GM21526 (cell line): ENCODE results near the gene NEK11.
"Not testable (repeated sequence)": the region's sequence is repeated elsewhere in the genome, so short reads cannot be mapped to it uniquely, and the experiment has no call there.

Experiments
- ATAC-seq: cut with Tn5 transposase; IDR thresholded peaks from one replicate; pipeline ENCODE4 v1.9.1; 2021; ENCODE audit warnings: moderate library complexity; ENCODE audit not compliant: unreplicated experiment, low FRiP score

Gene NEK11

DNA sequence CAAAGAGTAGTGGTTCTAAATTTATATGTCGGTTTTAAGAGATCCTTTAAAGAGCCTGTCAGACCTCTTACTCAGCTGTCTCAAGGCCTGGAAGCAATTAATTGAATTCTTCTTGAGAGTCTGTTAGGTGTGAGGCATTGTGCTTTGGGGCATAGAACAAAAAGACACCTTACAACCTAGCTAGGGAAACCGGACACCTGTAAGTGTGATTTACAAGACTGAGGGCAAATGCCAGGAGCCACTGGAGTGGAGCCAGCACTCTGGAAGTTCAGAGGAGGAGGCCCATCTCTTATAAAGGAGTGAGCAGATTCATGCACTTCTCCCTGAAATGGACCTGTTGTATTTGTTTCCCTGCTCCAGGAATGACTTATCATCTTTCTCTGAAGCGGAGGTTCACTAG, 257.2 kb downstream of the NEK11 start:
- ATAC-seq, result no peak

- no peak for ATAC-seq
Measured at GRCh38 chr3:131284302-131284701, 257.6 kb downstream of the NEK11 start.

DNA sequence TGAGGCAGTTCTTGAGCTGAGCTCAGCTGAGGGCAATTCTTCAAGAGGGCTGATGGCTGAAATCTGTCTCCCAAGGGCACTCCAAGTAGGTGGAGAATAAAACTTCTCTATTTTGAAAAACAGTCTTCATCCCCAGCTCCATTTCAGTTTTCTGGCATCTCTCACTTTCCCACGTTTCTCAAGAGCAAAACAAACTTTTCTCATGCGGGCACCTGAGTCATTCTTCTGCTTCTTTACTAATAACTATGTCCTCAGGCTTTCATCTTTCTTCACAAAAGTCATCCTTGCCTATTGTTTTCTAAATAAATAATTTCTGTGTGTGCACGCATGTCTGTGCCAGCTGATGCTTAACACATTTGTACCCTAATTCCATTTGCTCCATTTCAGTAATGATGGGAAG, 258.8 kb downstream of the NEK11 start:
- ATAC-seq, result no peak

GRCh38 chr3:131299836-131300235, 273.2 kb downstream of the NEK11 start:
- ATAC-seq, result no peak

DNA sequence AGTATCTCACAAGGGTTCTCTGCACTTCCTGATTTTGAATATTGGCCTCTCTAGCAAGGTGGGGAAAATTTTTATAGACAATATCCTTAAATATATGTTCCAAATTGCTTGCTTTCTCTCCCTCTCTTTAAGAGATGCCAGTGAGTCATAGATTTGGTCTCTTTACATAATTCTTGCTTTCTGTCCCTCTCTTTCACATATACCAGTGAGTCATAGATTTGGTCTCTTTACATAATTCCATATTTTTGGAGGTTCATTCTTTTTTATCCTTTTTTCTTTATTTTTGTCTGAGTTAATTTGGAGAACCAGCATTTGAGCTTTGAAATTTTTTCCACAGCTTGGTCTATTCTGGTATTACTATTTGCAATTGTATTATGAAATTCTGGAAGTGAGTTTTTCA, 277.2 kb downstream of the NEK11 start:
- no peak for ATAC-seq

DNA sequence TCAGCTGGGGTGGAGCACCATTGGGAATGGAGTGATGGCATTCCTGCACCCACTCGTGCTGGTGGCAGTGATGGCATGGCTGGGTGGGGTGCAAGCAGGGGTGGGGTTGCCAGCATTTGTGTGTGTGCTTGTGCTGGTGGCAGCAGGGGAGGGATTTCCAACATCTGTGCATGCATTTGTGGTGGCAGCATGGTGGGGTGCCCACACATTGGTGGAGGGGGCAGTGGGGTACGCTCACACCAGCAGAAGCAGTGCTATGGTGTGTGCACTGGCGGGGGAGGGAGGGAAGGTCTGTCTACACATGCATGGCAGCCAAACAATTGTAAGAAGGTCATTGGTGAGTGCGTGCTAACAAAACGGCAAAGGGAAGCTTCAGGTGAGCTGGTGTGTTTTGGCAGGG, 278.2 kb downstream of the NEK11 start:
- no peak for ATAC-seq

- no peak for ATAC-seq
Measured at GRCh38 chr3:131306242-131306641, 279.6 kb downstream of the NEK11 start.

GRCh38 chr3:131314318-131314717, 287.6 kb downstream of the NEK11 start:
- no peak for ATAC-seq

DNA sequence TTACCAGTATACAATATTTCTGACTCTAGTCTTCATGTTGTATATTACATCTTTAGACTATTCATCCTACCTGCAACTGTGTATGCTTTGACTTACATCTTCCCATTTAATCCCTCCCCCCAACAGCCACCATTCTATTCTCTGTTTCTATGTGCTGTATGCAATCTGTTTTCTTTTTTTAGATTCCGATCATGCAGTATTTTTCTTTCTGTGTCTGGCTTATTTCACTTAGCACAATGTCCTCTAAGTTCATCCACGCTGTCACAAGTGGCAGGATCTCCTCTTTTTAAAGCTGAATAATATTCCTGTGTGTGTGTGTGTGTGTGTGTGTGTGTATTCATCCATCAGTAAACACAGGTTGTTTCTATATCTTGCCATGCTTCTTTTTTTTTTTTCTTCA, 288.5 kb downstream of the NEK11 start:
- ATAC-seq, result no peak

- ATAC-seq, result no peak
Measured at GRCh38 chr3:131317667-131318066, 291.0 kb downstream of the NEK11 start.

- no peak for ATAC-seq
Measured at GRCh38 chr3:131323014-131323413, 296.3 kb downstream of the NEK11 start.

GRCh38 chr3:131323792-131324191, 297.1 kb downstream of the NEK11 start:
- no peak for ATAC-seq

DNA sequence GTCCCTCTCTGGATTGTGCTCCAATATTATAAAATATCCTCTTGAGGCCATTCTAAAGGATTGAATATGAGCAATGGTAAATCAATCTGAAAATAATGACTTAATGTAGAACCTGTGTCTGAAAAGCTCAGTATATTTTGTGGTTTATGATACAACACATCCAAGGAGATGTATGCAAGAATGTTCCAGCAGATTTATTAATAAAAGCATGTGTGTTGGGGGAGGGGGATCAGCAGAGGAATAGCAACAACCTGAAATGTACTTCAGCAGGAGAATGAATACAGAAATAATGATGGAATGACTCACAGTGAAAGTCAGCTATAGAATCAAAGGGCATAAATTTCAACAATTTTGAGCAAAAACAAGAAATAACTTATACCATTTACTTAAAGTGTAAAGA, 298.2 kb downstream of the NEK11 start:
- no peak for ATAC-seq

GRCh38 chr3:131326307-131326706, 299.6 kb downstream of the NEK11 start:
- no peak for ATAC-seq

GRCh38 chr3:131328721-131329120, 302.0 kb downstream of the NEK11 start:
- ATAC-seq, result no peak

DNA sequence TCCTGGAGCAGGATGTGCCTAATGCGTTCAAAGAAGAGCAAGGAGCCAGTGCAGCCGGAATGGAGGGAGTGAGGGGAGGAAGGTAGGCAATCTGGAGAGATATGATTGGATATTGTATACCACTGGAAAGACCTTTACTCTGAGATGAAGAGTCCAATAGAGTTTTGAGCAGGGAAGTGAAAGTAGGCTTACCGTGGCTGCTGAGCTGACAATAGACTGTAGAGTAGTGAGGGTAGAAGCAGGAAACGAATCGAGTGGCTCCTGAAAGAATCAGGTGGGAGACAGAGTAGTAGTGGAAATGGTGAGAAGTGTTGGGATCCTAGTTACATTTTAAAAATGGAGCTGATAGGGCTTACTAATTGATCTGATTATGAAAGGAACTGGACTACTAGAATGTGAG, 303.1 kb downstream of the NEK11 start:
- no peak for ATAC-seq

DNA sequence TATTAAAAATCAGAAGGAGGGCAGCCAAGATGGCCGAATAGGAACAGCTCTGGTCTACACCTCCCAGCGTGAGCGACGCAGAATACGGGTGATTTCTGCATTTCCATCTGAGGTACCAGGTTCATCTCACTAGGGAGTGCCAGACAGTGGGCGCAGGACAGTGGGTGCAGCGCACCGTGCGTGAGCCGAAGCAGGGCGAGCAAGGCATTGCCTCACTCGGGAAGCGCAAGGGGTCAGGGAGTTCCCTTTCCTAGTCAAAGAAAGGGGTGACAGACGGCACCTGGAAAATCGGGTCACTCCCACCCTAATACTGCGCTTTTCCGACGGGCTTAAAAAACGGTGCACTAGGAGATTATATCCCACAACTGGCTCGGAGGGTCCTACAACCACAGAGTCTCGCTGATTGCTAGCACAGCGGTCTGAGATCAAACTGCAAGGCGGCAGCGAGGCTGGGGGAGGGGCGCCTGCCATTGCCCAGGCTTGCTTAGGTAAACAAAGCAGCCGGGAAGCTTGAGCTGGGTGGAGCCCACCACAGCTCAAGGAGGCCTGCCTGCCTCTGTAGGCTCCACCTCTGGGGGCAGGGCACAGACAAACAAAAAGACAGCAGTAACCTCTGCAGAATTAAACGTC, 304.9 kb downstream of the NEK11 start:
- ATAC-seq, result not testable (repeated sequence)

DNA sequence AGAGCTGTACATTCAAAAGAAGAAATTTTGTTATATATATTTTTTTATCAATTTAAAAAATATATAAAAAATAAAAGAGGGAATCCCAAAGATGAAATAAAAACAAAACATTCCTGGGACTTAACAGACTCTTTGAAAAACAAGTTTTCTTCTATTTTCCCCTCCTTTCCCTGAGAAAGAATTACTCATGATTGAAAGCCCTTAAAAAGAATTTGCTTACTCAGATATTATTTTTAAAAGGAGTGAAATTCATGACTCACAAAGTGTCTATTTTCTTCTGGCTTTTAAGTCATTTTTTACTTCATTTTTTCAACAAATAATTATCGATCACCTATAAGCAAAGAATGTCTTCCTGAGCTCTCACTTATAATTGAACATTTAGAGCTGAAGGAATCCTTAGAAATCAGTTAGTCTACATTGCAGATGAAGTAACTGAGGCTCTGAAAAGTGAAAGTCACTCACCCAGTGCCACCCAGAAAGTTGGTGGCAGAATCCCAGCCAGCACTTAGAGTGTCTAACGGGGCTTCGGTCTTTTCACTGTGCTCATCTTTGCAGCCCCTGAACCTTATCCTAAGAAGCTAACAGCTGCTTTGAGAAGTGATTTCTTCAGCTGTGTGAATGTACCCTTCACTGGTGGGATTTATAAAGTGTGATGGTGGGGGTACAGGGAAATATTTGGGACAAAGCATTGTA, 312.4 kb downstream of the NEK11 start:
- no peak for ATAC-seq

DNA sequence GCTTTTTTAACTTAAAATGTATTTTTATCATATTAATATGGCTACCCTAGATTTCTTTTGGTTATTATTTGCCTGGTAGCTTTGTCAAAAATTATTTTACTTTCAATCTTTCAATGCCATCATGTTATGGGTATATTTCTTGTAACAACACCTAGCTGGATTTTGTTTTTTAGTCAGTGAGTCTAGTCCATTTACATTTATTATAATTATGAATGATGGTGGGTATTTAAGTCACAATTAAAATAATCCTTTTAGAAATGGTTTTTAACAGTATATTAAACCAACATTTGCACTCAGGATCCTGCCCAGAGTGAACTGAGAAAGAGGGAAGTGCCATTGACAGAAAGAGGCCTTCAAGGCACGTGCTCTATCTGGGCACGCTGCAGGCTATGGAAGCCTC, 315.1 kb downstream of the NEK11 start:
- ATAC-seq, result no peak

- no peak for ATAC-seq
Measured at GRCh38 chr3:131348911-131349310, 322.2 kb downstream of the NEK11 start.

DNA sequence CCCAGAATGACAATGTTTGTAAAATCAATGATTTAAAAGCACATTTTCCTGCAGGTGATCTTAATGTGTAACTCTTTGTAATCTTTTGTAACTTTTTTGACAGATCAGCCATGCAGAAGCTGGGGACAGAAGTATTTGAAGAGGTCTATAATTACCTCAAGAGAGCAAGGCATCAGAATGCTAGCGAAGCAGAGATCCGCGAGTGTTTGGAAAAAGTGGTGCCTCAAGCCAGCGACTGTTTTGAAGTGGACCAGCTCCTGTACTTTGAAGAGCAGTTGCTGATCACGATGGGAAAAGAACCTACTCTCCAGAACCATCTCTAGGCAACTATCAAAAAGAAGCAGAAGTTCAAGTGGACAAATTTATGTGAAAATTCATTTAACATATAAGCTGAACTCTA, 322.8 kb downstream of the NEK11 start:
- no peak for ATAC-seq

- ATAC-seq, result no peak
Measured at GRCh38 chr3:131349946-131350347, 323.3 kb downstream of the NEK11 start.
